Measurements from ENCODE around the gene CYP2A7.
"Not testable (repeated sequence)": the region's sequence is repeated elsewhere in the genome, so short reads cannot be mapped to it uniquely, and the experiment has no call there.

The CYP2A7 gene

GRCh38 chr19:40896418-40896796 is 14.4 kb upstream of the CYP2A7 start:
- no peak for TF ChIP-seq CTCF (conservative IDR thresholded peaks at IDR 0.05; ENCODE audit: low read length)
- no peak for DNase-seq (ENCODE audit: low read depth)
- no peak overlapping the region for H3K4me3 ChIP-seq (ENCODE audit: low read length)

GRCh38 chr19:40893112-40893511 is 11.1 kb upstream of the CYP2A7 start:
- H3K4me3 ChIP-seq (ENCODE audit: low read length) = no peak overlapping the region
- TF ChIP-seq CTCF (conservative IDR thresholded peaks at IDR 0.05; ENCODE audit: low read length) = no peak

DNA sequence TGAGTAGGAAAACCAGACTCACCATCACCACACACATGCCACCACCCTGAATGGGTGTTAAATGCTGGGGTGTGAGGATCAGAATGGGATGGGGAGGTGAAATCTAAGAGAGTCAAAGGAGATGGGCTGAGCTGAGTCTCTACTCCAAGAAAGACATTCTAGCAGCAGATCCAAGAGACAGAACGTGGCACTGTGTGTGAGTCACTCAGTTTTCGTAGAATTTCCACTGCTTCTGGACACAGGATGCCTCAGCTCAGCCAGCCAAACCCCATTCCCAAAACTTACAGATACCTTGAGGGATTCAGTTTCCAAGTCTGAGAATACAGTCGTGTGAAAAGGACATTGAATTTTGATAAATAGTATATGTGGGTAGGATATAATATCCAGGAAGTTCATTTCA is 7.3 kb upstream of the CYP2A7 start:
- TF ChIP-seq CTCF (conservative IDR thresholded peaks at IDR 0.05; ENCODE audit: low read length) = no peak
- DNase-seq (ENCODE audit: low read depth) = no peak

More at GRCh38 chr19:40893112-40893511, 11.1 kb upstream of the CYP2A7 start:
- DNase-seq (ENCODE audit: low read depth) = no peak

DNA sequence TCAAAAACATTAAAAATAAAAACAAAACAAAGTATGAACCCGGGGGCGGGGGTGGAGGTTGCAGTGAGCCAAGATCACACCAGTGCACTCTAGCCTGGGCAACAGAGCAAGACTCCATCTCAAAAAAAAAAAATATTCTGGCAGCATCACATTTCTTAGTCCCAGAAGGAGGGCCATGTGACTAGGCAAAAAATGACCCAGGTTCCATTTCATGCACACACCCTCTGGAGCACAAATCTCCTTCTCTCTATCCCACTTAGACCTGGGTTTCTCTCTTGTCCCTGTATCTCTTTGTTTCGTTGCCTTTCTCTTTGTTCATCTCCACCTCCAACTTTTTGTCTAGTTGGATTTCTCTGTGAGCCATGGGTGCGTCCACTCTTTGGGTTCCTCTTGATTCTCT is 6.2 kb upstream of the CYP2A7 start:
- no peak for DNase-seq (ENCODE audit: low read depth)
- TF ChIP-seq CTCF (conservative IDR thresholded peaks at IDR 0.05; ENCODE audit: low read length) = no peak
- no peak overlapping the region for H3K4me3 ChIP-seq (ENCODE audit: low read length)

More for the DNA sequence above, 7.3 kb upstream of the CYP2A7 start:
- H3K4me3 ChIP-seq (ENCODE audit: low read length) = no peak overlapping the region

DNA sequence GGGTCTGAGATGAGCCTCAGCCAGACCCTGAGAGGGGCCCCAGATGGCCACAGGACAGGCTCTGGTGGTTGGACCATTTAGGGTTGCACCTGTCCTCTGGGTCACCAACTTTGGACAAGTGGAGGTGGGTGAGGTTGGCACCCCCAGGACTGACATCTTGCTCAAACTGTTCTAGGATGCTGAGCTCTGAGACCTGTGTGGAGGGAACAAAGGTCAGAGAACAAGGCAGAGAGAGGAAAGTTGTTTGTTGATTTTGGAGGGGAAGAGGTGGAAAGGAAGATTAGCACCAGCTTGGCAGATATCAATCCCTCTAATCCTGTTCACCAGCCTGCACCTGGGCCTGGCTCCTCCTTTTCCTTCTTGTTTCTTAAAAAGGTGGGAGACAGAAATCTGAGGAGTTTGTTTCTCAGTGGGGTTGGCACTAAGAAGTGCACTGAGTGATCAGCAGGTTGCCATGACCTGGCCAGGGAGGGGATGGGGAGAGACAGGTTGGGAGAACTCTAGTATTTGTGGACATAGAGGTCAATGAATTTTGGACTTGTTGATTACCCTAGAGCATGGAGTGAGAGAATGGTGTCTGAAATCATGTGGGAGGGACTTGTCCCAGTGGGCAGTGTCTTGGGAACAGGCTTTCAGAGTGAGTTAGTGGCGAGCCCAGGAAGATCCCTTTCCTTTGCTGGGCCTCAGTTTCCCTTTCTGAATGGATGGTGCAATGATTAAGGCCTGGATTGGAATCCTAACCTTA is 2.3 kb upstream of the CYP2A7 start:
- DNase-seq (ENCODE audit: low read depth); H3K4me3 ChIP-seq (ENCODE audit: low read length): not testable (repeated sequence)

DNA sequence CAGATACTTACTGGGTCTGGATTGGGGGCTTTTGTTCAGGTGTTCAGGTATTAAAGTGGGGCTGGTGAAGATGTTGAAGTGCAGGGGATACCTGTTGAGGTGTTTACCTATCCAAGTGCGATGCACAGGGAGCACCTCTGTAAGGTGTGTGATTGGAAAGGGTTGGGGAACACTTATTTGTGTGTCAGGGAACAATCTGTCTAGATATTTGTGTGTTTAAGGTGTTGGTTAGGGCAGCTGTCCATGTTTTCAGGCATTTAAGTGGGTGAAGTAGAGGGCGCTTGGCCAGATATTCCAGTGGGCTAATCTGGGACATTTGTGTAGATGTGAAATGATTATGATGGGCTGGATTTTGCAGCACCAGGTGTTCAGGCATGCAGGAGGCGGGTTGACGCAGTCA is 2.7 kb downstream of the CYP2A7 start:
- not testable (repeated sequence) for H3K4me3 ChIP-seq (ENCODE audit: low read length); DNase-seq (ENCODE audit: low read depth)

DNA sequence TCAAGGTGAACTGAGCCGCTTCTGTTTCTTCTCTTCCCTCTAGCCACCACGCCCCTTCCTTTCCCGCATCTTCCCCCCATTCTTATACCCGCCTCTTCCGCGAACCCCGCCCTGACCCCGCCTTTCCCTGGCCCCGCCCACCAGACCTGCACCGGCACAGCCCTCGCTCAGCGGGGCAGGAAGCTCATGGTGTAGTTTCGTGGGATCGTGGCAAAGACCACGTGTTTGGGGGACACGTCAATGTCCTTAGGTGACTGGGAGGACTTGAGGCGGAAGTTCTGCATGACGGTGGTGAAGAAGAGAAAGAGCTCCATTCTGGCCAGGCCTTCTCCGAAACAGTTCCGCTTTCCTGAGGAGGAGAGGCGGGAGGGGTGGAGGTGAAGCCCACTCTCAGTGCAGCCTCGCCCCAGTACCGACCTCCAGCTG is 6.5 kb downstream of the CYP2A7 start:
- not testable (repeated sequence) for DNase-seq (ENCODE audit: low read depth); H3K4me3 ChIP-seq (ENCODE audit: low read length)

DNA sequence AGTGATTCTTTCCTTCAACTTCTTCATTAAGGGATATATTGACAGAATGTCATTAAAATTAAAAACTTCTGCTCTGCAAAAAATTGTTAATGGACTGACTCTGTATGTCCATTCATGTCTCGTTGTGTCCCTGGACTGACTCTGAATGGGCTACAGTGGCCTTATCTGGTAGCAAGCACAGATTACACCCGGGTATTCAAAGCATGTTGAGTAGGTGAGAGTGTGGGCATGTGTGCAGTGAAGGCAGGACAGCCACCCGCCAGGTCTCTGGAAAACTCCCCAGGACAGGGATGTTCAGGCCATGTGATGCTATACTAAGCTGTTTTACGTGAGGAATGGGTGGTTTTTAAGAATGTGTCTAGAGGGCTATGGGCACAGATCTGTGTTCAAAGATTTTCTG is 7.2 kb downstream of the CYP2A7 start:
- DNase-seq (ENCODE audit: low read depth) = not testable (repeated sequence)

DNA sequence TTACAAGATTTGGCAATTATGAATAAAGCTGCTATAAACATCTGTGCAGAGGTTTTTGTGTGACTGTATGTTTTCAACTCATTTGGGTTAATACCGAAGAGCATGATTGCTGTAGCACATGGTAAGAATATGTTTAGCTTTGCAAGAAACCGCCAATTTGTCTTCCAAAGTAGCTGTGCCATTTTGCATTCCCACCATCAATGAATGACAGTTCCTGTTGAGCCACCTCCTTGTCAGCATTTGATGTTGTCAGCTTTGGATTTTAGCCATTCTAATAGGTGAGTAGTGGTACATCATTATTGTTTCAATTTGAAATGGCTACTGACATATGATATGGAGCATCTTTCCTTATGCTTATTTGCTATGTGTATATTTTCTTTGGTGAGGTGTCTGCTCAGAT is 8.2 kb downstream of the CYP2A7 start:
- not testable (repeated sequence) for DNase-seq (ENCODE audit: low read depth); H3K4me3 ChIP-seq (ENCODE audit: low read length)

More for the DNA sequence above, 7.2 kb downstream of the CYP2A7 start:
- H3K4me3 ChIP-seq (ENCODE audit: low read length) = not testable (repeated sequence)

DNA sequence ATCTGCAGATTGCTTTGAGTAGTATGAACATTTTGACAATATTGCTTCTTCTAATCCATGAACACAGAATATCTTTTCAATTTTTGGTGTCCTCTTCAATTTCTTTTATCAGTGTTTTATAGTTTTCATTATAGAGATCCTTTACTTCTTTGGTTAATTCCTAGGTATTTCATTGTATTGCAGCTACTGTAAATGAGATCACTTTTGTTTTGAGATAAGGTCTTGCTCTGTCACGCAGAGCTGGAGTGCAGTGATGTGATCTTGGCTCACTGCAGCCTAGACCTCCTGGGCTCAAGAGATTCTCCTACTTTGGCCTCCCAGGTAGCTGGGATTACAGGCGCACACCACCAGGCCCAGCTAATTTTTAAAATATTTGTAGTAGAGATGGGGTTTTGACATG is 9.8 kb downstream of the CYP2A7 start:
- H3K4me3 ChIP-seq (ENCODE audit: low read length) = no peak overlapping the region
- DNase-seq (ENCODE audit: low read depth) = no peak
- no peak for TF ChIP-seq CTCF (conservative IDR thresholded peaks at IDR 0.05; ENCODE audit: low read length)

Measured in AG10803 (cell line).